Calu3 (cell line): ENCODE data around the gene TMED7. TPM values are rescaled to one million over a fixed set of nuclear protein-coding genes. Genes with fewer than 3 reads are reported as not detected.

Experiments used
- BruUV-seq: library from RNA; stranded (reverse); fragments of 400-500 nt; replicated peaks from 2 replicates; lab custom pipeline; 2021; lab: Mats Ljungman, UMichigan
- CTCF ChIA-PET: fragments of 300-600 bp; sonication (Branson Sonifier 250); formaldehyde crosslinking; loops from one replicate; lab custom pipeline; 2022; ENCODE audit warnings: antibody characterized with exemption; lab: Charles Lee
- DNase-seq: peaks from one replicate; pipeline ENCODE4 v3.0.0; 2022
- H3K27ac Mint-ChIP-seq: one replicate; pipeline ENCODE4 v1.8.0; 2022; ENCODE audit warnings: mixed read lengths; ENCODE audit not compliant: unreplicated experiment
- H3K27me3 Mint-ChIP-seq: one replicate; pipeline ENCODE4 v1.8.0; 2022; ENCODE audit warnings: mixed read lengths; ENCODE audit not compliant: unreplicated experiment
- H3K36me3 Mint-ChIP-seq: one replicate; pipeline ENCODE4 v1.8.0; 2022; ENCODE audit warnings: mild to moderate bottlenecking, moderate library complexity, mixed read lengths; ENCODE audit not compliant: insufficient read depth, unreplicated experiment
- H3K4me1 Mint-ChIP-seq: one replicate; pipeline ENCODE4 v1.8.0; 2022; ENCODE audit warnings: mild to moderate bottlenecking, low read depth, mixed read lengths; ENCODE audit not compliant: unreplicated experiment
- H3K4me3 Mint-ChIP-seq: one replicate; pipeline ENCODE4 v1.8.0; 2022; ENCODE audit warnings: mild to moderate bottlenecking, low read depth, moderate library complexity, mixed read lengths; ENCODE audit not compliant: unreplicated experiment
- H3K9me3 Mint-ChIP-seq: one replicate; pipeline ENCODE4 v1.8.0; 2022; ENCODE audit warnings: low read depth, mixed read lengths; ENCODE audit not compliant: unreplicated experiment
- CTCF ChIP-seq: fragments of 200-600 bp; IDR thresholded peaks from one replicate; pipeline ENCODE4 v1.8.0; 2022; ENCODE audit warnings: antibody characterized with exemption; ENCODE audit not compliant: unreplicated experiment
- intact Hi-C: fragments of 100-400 bp; cut with micrococcal nuclease; formaldehyde crosslinking; loops from one replicate; pipeline ENCODE4 v1.10.0; 2022; ENCODE audit not compliant: unreplicated experiment
- total RNA-seq: library from RNA; stranded (reverse); gene quantifications from 2 replicates; pipeline ENCODE4 v1.2.3, GENCODE V29; 2022

TMED7 gene
- total RNA-seq, 1 experiment from 2014 or later = 137 TPM

GRCh38 chr5:115639377-115639776 is 13.5 kb upstream of the TMED7 start:
- intact Hi-C loops = no loop called here
- no TSS peak for BruUV-seq
- H3K27ac Mint-ChIP-seq = no peak overlapping the region
- H3K4me3 Mint-ChIP-seq = no peak overlapping the region
- no peaks in the 10 kb centered on the region for H3K4me1 Mint-ChIP-seq
- TF ChIP-seq CTCF = no peak
- CTCF ChIA-PET = no interaction called here
- no peaks in the 10 kb centered on the region for H3K36me3 Mint-ChIP-seq
- H3K9me3 Mint-ChIP-seq = no peaks in the 10 kb centered on the region
- peaks cover 5% of the 10 kb centered on the region for H3K27me3 Mint-ChIP-seq
- no peak for DNase-seq

- no peaks in the 10 kb centered on the region for H3K4me1 Mint-ChIP-seq
- H3K36me3 Mint-ChIP-seq = no peaks in the 10 kb centered on the region
- no TSS peak for BruUV-seq
- no peak for TF ChIP-seq CTCF
- H3K27me3 Mint-ChIP-seq = no peaks in the 10 kb centered on the region
- CTCF ChIA-PET = no interaction called here
- intact Hi-C loops = no loop called here
- DNase-seq = no peak
- H3K4me3 Mint-ChIP-seq = no peak overlapping the region
- no peak overlapping the region for H3K27ac Mint-ChIP-seq
- H3K9me3 Mint-ChIP-seq = no peaks in the 10 kb centered on the region
Observed at GRCh38 chr5:115637507-115637906, 11.7 kb upstream of the TMED7 start.

GRCh38 chr5:115636008-115636407 is 10.2 kb upstream of the TMED7 start:
- Mint-ChIP-seq H3K4me3 (no peak overlapping the region), H3K4me1 (no peaks in the 10 kb centered on the region), H3K36me3 (no peaks in the 10 kb centered on the region), H3K27ac (no peak overlapping the region), H3K9me3 (no peaks in the 10 kb centered on the region), H3K27me3 (no peaks in the 10 kb centered on the region)
- TF ChIP-seq CTCF = no peak
- no peak for DNase-seq
- intact Hi-C loops = no loop called here
- CTCF ChIA-PET = interaction anchor here (1.1 kb wide), 1 partner anchor 8 kb away, joined by 3 read pairs; no protein-coding TSS in a partner anchor
- BruUV-seq = no TSS peak

GRCh38 chr5:115634343-115635132 is 8.7 kb upstream of the TMED7 start:
- Mint-ChIP-seq H3K27me3 (no peaks in the 10 kb centered on the region), H3K4me1 (no peaks in the 10 kb centered on the region), H3K4me3 (peak overlapping the region; percentile 36), H3K9me3 (no peaks in the 10 kb centered on the region), H3K27ac (peak overlapping the region; percentile 68), H3K36me3 (no peaks in the 10 kb centered on the region)
- TSS peak; percentile 57 for BruUV-seq
- intact Hi-C loops = loop anchor here (1.0 to 5.0 kb wide), 5 partner anchors 197 to 434 kb away; partner anchors contain the start of gene ARL14EPL
- TF ChIP-seq CTCF = peak; percentile 86
- CTCF ChIA-PET = interaction anchor here (0.7 to 1.4 kb wide), 5 partner anchors 9 to 450 kb away, joined by 3 to 7 read pairs (median 4); partner anchors contain the start of genes COMMD10 and TMED7
- DNase-seq = peak; percentile 91
